ENCODE results near the gene PSMD1. TPM values are rescaled to one million over a fixed set of nuclear protein-coding genes. Genes with fewer than 3 reads are reported as not detected.

PSMD1 gene
- total RNA-seq, 1 donor from 2014 or later = 77.2 TPM

DNA sequence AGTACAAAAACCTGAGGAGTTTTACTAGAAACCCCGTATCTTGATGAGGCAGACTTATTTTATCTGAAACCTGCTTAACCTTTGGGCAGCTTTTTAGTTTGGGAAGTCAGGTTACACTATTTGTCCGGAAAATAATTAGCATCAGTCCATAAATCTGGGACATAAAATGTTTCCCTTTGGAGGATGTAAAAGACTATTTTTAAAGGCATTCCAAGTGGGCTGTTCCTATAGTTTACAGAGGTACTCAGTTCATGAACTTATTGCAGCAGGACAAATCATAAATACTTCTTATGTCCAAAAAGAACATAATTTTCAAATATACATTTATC is 61.9 kb downstream of the PSMD1 start:
- DNase-seq (ENCODE audit: low read depth) = no peak
- peaks cover 1% of the 10 kb centered on the region for H3K36me3 ChIP-seq (ENCODE audit: control insufficient read depth, insufficient read depth, low read length)
- TF ChIP-seq CTCF (IDR thresholded peaks at IDR 0.05; ENCODE audit: insufficient read depth, low read length, poor library complexity, severe bottlenecking) = no peak
- H3K27me3 ChIP-seq (ENCODE audit: control insufficient read depth, insufficient read depth, low read length) = no peaks in the 10 kb centered on the region
- no peak overlapping the region for H3K4me3 ChIP-seq (ENCODE audit: low read depth, low read length)

DNA sequence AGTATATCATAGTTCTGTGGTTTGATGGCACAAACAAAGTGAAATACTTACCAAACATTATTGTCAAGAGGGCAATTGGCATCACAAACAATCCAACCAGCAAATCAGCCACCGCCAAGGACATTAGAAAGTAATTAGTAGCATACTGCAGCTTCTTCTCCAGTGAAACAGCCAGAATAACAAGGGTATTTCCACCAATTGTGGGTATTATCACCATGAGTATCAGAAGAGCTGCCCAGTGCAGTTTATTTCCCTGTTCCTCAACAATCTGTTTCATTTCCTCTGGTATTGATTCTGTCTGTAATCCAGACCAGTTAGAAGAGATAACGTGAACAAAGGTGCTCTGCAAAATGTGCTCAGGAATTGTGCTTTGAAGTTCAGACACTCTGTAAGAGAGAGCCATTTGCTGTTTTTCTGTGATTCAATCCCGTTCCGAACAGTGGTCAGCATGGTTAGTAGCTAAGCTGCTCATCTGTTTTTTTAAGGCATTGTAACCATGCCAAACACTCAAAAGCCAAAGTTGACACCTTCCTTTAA is 66.8 kb downstream of the PSMD1 start:
- no peak for DNase-seq (ENCODE audit: low read depth)
- TF ChIP-seq CTCF (IDR thresholded peaks at IDR 0.05; ENCODE audit: insufficient read depth, low read length, poor library complexity, severe bottlenecking) = no peak
- H3K27me3 ChIP-seq (ENCODE audit: control insufficient read depth, insufficient read depth, low read length) = no peaks in the 10 kb centered on the region
- H3K4me3 ChIP-seq (ENCODE audit: low read depth, low read length) = no peak overlapping the region
- H3K36me3 ChIP-seq (ENCODE audit: control insufficient read depth, insufficient read depth, low read length) = no peaks in the 10 kb centered on the region

DNA sequence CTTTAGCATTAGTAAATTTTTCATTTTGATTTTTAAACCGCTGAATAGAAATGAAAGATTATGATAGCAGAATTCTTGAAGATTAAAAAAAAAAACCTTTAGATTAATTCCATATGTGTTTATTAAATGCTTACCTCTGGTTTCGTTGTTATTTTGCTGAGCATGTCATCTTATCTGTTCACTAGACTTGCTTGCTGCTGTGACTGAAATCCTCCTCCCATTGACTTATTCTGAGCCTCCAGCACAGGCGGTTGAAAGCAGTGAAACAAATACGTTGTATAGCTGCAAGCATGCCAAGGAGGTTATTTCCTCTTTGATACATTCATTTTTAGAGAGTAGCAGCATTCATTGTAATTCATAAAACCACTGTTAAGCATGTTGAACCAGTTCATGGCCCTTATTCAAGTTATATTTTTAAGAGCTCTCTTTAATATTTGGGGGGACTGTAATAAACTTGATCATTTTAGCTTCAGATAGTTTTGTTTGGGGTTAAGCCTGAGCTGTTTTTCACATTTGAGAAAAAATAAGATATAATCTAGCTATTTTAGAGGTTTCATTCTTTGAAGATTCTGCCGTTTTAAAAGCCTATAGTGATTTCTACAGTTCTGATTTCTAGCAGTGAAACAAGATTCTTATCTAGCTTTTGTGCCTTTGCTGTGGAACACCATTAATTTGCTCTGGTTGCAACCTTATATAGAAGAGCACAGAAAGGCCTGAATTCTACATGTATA is 68.3 kb downstream of the PSMD1 start, which contains the start of gene HTR2B:
Gene HTR2B (minus strand): TSS at position 205 of the 731 bp plus-strand sequence. CDS start 1,278 bp downstream, outside the sequence.
- Histone ChIP-seq H3K27me3 (ENCODE audit: control insufficient read depth, insufficient read depth, low read length) (no peaks in the 10 kb centered on the region), H3K36me3 (ENCODE audit: control insufficient read depth, insufficient read depth, low read length) (no peaks in the 10 kb centered on the region), H3K4me3 (ENCODE audit: low read depth, low read length) (no peak within 1 kb of the TSS)
- DNase-seq (ENCODE audit: low read depth) = no peak
- no peak for TF ChIP-seq CTCF (IDR thresholded peaks at IDR 0.05; ENCODE audit: insufficient read depth, low read length, poor library complexity, severe bottlenecking)

DNA sequence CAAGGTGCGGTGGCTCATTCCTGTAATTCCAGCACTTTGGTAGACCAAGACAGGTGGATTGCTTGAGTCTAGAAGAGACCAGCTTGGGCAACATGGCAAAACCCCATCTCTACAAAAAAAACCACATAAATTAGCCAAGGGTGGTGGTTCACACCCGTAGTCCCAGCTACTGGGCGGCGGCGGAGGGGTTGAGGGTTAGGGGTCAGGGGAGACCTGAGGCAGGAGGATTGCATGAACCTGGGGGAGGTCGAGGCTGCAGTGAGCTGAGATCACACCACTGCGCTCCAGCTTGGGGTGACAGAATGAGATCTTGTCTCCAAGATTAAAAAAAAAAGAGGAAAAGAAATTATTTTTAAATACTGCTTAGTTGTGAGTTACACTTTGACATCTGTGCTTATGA is 69.5 kb downstream of the PSMD1 start:
- no peak for DNase-seq (ENCODE audit: low read depth)
- no peak overlapping the region for H3K4me3 ChIP-seq (ENCODE audit: low read depth, low read length)
- H3K36me3 ChIP-seq (ENCODE audit: control insufficient read depth, insufficient read depth, low read length) = no peaks in the 10 kb centered on the region
- no peak for TF ChIP-seq CTCF (IDR thresholded peaks at IDR 0.05; ENCODE audit: insufficient read depth, low read length, poor library complexity, severe bottlenecking)
- H3K27me3 ChIP-seq (ENCODE audit: control insufficient read depth, insufficient read depth, low read length) = no peaks in the 10 kb centered on the region

DNA sequence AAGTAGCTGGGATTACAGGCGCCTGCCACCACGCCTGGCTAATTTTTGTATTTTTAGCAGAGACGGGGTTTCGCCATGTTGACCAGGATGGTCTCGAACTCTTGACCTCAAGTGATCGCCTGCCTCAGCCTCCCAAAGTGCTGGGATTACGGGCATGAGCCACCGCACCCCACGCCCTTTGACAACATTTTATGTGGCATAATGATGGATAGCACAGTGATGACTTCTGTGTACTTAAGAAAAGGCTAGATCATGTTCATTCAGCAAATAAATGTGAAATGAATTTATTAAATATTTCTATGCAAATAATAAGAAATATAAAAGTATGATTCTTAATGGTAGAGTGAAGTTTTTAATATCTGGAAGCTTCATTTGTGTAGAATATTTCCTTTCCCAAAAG is 70.8 kb downstream of the PSMD1 start:
- Histone ChIP-seq H3K27me3 (ENCODE audit: control insufficient read depth, insufficient read depth, low read length) (no peaks in the 10 kb centered on the region), H3K4me3 (ENCODE audit: low read depth, low read length) (no peak overlapping the region), H3K36me3 (ENCODE audit: control insufficient read depth, insufficient read depth, low read length) (no peaks in the 10 kb centered on the region)
- TF ChIP-seq CTCF (IDR thresholded peaks at IDR 0.05; ENCODE audit: insufficient read depth, low read length, poor library complexity, severe bottlenecking) = no peak
- no peak for DNase-seq (ENCODE audit: low read depth)

GRCh38 chr2:231127936-231128335 is 71.3 kb downstream of the PSMD1 start:
- DNase-seq (ENCODE audit: low read depth) = no peak
- Histone ChIP-seq H3K4me3 (ENCODE audit: low read depth, low read length) (no peak overlapping the region), H3K36me3 (ENCODE audit: control insufficient read depth, insufficient read depth, low read length) (no peaks in the 10 kb centered on the region), H3K27me3 (ENCODE audit: control insufficient read depth, insufficient read depth, low read length) (no peaks in the 10 kb centered on the region)
- no peak for TF ChIP-seq CTCF (IDR thresholded peaks at IDR 0.05; ENCODE audit: insufficient read depth, low read length, poor library complexity, severe bottlenecking)

Data from kidney epithelial cell (primary cell).